H9 (cell line): ENCODE measurements around the gene PLEKHA7. TPM values are rescaled to one million over a fixed set of nuclear protein-coding genes. Genes with fewer than 3 reads are reported as not detected.

ENCODE experiments used
- DNase-seq: peaks from one replicate; pipeline ENCODE4 v3.0.0-alpha.2; 2017
- H2AFZ ChIP-seq: one replicate; pipeline ENCODE4 v1.6.1; 2013; ENCODE audit warnings: mild to moderate bottlenecking, low read length, control low read depth, moderate library complexity
- H2AK5ac ChIP-seq: 2 replicates; pipeline ENCODE4 v1.6.1; 2013; ENCODE audit warnings: low read length, control low read depth, mixed read lengths; ENCODE audit not compliant: insufficient read length
- H2BK120ac ChIP-seq: one replicate; pipeline ENCODE4 v1.6.1; 2013; ENCODE audit warnings: low read depth, mild to moderate bottlenecking, low read length, control low read depth, inconsistent platforms; ENCODE audit not compliant: poor library complexity, severe bottlenecking
- H2BK12ac ChIP-seq: 2 replicates; pipeline ENCODE4 v1.6.1; 2013; ENCODE audit warnings: low read length, control low read depth, mixed read lengths, low read depth; ENCODE audit not compliant: insufficient read length
- H2BK15ac ChIP-seq: 2 replicates; pipeline ENCODE4 v1.6.1; 2013; ENCODE audit warnings: low read depth, low read length, control low read depth
- H2BK20ac ChIP-seq: one replicate; pipeline ENCODE4 v1.6.1; 2013; ENCODE audit warnings: low read depth, mild to moderate bottlenecking, low read length, control low read depth, inconsistent platforms; ENCODE audit not compliant: poor library complexity, severe bottlenecking
- H2BK5ac ChIP-seq: 2 replicates; pipeline ENCODE4 v1.6.1; 2013; ENCODE audit warnings: low read length, control low read depth, mixed read lengths; ENCODE audit not compliant: insufficient read length
- H3K14ac ChIP-seq: 2 replicates; pipeline ENCODE4 v1.6.1; 2013; ENCODE audit warnings: low read length, control low read depth; ENCODE audit not compliant: insufficient read depth
- H3K18ac ChIP-seq: 2 replicates; pipeline ENCODE4 v1.6.1; 2013; ENCODE audit warnings: low read depth, mild to moderate bottlenecking, mixed read lengths, low read length, control low read depth; ENCODE audit not compliant: insufficient read length
- H3K23ac ChIP-seq: 2 replicates; pipeline ENCODE4 v1.6.1; 2013; ENCODE audit warnings: low read length, control low read depth, mixed read lengths, low read depth; ENCODE audit not compliant: insufficient read length
- H3K23me2 ChIP-seq: 2 replicates; pipeline ENCODE4 v1.6.1; 2013; ENCODE audit warnings: low read depth, mild to moderate bottlenecking, mixed read lengths, low read length, control low read depth; ENCODE audit not compliant: insufficient read length, poor library complexity, severe bottlenecking
- H3K27ac ChIP-seq: 2 replicates; pipeline ENCODE4 v1.5.1; 2013; ENCODE audit warnings: low read length, control low read depth, mixed read lengths, low read depth; ENCODE audit not compliant: insufficient read length
- H3K27me3 ChIP-seq: 2 replicates; pipeline ENCODE4 v1.6.1; 2013; ENCODE audit warnings: low read length, control low read depth, inconsistent platforms; ENCODE audit not compliant: insufficient read depth
- H3K4ac ChIP-seq: 2 replicates; pipeline ENCODE4 v1.6.1; 2013; ENCODE audit warnings: low read depth, mild to moderate bottlenecking, control low read depth, inconsistent platforms, low read length, moderate library complexity
- H3K4me1 ChIP-seq: 2 replicates; pipeline ENCODE4 v1.6.1; 2013; ENCODE audit warnings: low read length, control low read depth, inconsistent platforms; ENCODE audit not compliant: insufficient read depth
- H3K4me2 ChIP-seq: 2 replicates; pipeline ENCODE4 v1.6.1; 2013; ENCODE audit warnings: low read length, control low read depth, mixed read lengths; ENCODE audit not compliant: insufficient read length, insufficient read depth
- H3K56ac ChIP-seq: 2 replicates; pipeline ENCODE4 v1.6.1; 2013; ENCODE audit warnings: low read depth, mild to moderate bottlenecking, mixed read lengths, low read length, control low read depth; ENCODE audit not compliant: insufficient read length
- H3K79me1 ChIP-seq: 2 replicates; pipeline ENCODE4 v1.6.1; 2013; ENCODE audit warnings: low read depth, mild to moderate bottlenecking, moderate library complexity, low read length, control low read depth, inconsistent platforms; ENCODE audit not compliant: insufficient read depth, poor library complexity, severe bottlenecking
- H3K79me2 ChIP-seq: 2 replicates; pipeline ENCODE4 v1.6.1; 2013; ENCODE audit warnings: low read length, control low read depth, inconsistent platforms; ENCODE audit not compliant: insufficient read depth
- H3K9ac ChIP-seq: 2 replicates; pipeline ENCODE4 v1.6.1; 2013; ENCODE audit warnings: low read length, control low read depth, mixed read lengths; ENCODE audit not compliant: insufficient read length; ENCODE audit errors: extremely low read depth
- H3K9me3 ChIP-seq: one replicate; pipeline ENCODE4 v1.6.1; 2013; ENCODE audit warnings: low read depth, low read length, inconsistent platforms; ENCODE audit not compliant: control insufficient read depth
- H3T11ph ChIP-seq: one replicate; pipeline ENCODE4 v1.6.1; 2013; ENCODE audit warnings: mild to moderate bottlenecking, low read length, control low read depth, inconsistent platforms
- H4K20me1 ChIP-seq: one replicate; pipeline ENCODE4 v1.6.1; 2013; ENCODE audit not compliant: control insufficient read depth, insufficient read length, insufficient read depth
- H4K5ac ChIP-seq: 2 replicates; pipeline ENCODE4 v1.6.1; 2013; ENCODE audit warnings: low read depth, mild to moderate bottlenecking, mixed read lengths, low read length, control low read depth; ENCODE audit not compliant: insufficient read length
- H4K8ac ChIP-seq: replicated peaks from 2 replicates; pipeline ENCODE4 v1.6.1; 2013; ENCODE audit warnings: low read length, control low read depth, mixed read lengths, low read depth; ENCODE audit not compliant: insufficient read length
- H4K91ac ChIP-seq: 2 replicates; pipeline ENCODE4 v1.6.1; 2013; ENCODE audit warnings: low read depth, mild to moderate bottlenecking, moderate library complexity, mixed read lengths, low read length, control low read depth; ENCODE audit not compliant: insufficient read length
- H3K27ac Mint-ChIP-seq, 3 experiments: 2 replicates in 2 of 3; 3 replicates in 1 of 3; pipeline ENCODE4 v1.8.0; 2020 to 2021; ENCODE audit warnings: mixed read lengths in 3 of 3, mild to moderate bottlenecking in 1 of 3, moderate library complexity in 1 of 3
- H3K27me3 Mint-ChIP-seq: 2 replicates; pipeline ENCODE4 v1.8.0; 2021; ENCODE audit warnings: low read depth, mild to moderate bottlenecking, moderate library complexity, mixed read lengths
- H3K36me3 Mint-ChIP-seq, 3 experiments: 2 replicates in 2 of 3; 3 replicates in 1 of 3; pipeline ENCODE4 v1.8.0; 2020 to 2021; ENCODE audit warnings: low read depth in 3 of 3, mixed read lengths in 3 of 3; ENCODE audit not compliant: insufficient read depth in 1 of 3
- H3K4me1 Mint-ChIP-seq, 2 experiments: 2 replicates each; pipeline ENCODE4 v1.8.0; 2020; ENCODE audit warnings: mixed read lengths in 2 of 2
- H3K4me3 Mint-ChIP-seq, 2 experiments: 2 replicates in 1 of 2; 3 replicates in 1 of 2; pipeline ENCODE4 v1.8.0; 2020 to 2021; ENCODE audit warnings: mild to moderate bottlenecking in 2 of 2, mixed read lengths in 2 of 2, moderate library complexity in 1 of 2
- H3K9me3 Mint-ChIP-seq, 2 experiments: 2 replicates in 1 of 2; 3 replicates in 1 of 2; pipeline ENCODE4 v1.8.0; 2020; ENCODE audit warnings: mild to moderate bottlenecking in 2 of 2, mixed read lengths in 2 of 2, moderate library complexity in 1 of 2
- WGBS: extraction: QIAGEN DNeasy Blood & Tissue Kit; methylation state at CpG from one replicate; pipeline ENCODE4 v1.1.7; 2013; ENCODE audit warnings: missing lambda C conversion rate, low lambda C conversion rate, mixed read lengths; ENCODE audit not compliant: insufficient read length; ENCODE audit errors: extremely low coverage; 5-methylcytosine and 5-hydroxymethylcytosine counted together
- total RNA-seq: library from RNA; stranded (reverse); gene quantifications from 2 replicates; pipeline ENCODE4 v1.2.1, GENCODE V29; 2021
- TF ChIP-seq, protein P1 (sequence below): fragments of 200-600 bp; sonication (generic); conservative IDR thresholded peaks from 3 replicates; pipeline ENCODE4 v1.8.0; 2021; ENCODE audit warnings: antibody characterized with exemption, mild to moderate bottlenecking

Gene PLEKHA7
- total RNA-seq, 1 experiment from 2014 or later = 21.0 TPM

DNA sequence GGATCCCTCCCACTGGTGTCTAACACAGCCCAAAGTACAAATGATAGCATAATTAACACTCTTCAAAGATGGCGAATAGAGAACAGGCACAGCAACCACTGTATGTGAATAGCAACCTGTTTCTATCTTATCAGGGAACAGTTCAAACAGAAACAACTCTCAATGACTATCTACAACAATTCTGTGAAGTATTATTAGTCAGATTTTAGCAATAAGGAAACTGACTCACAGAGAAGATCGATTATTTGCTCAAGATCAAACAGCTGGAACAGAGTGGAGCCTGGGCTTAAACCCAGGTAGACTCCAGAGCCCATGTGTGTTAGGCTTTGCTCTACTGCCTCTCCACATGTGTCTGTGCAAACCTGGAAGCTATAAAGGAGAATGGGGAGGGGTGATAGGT is 187.1 kb downstream of the PLEKHA7 start:
- H2AFZ ChIP-seq = no peak overlapping the region
- no peaks in the 10 kb centered on the region for H3K79me1 ChIP-seq
- H3K23me2 ChIP-seq = no peaks in the 10 kb centered on the region
- H2BK20ac ChIP-seq = no peak overlapping the region
- no peaks in the 10 kb centered on the region for H4K20me1 ChIP-seq
- TF ChIP-seq, protein P1, sequence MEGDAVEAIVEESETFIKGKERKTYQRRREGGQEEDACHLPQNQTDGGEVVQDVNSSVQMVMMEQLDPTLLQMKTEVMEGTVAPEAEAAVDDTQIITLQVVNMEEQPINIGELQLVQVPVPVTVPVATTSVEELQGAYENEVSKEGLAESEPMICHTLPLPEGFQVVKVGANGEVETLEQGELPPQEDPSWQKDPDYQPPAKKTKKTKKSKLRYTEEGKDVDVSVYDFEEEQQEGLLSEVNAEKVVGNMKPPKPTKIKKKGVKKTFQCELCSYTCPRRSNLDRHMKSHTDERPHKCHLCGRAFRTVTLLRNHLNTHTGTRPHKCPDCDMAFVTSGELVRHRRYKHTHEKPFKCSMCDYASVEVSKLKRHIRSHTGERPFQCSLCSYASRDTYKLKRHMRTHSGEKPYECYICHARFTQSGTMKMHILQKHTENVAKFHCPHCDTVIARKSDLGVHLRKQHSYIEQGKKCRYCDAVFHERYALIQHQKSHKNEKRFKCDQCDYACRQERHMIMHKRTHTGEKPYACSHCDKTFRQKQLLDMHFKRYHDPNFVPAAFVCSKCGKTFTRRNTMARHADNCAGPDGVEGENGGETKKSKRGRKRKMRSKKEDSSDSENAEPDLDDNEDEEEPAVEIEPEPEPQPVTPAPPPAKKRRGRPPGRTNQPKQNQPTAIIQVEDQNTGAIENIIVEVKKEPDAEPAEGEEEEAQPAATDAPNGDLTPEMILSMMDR = no peak
- no peak overlapping the region for H3K18ac ChIP-seq
- no peak overlapping the region for H4K5ac ChIP-seq
- H3T11ph ChIP-seq = no peak overlapping the region
- no peaks in the 10 kb centered on the region for H3K9me3 ChIP-seq
- H3K56ac ChIP-seq = no peak overlapping the region
- H3K4me3 Mint-ChIP-seq = no peak overlapping the region
- no peak overlapping the region for H3K27ac Mint-ChIP-seq
- H2AK5ac ChIP-seq = no peak overlapping the region
- no peaks in the 10 kb centered on the region for H3K4me1 ChIP-seq
- H2BK120ac ChIP-seq = no peak overlapping the region
- H3K79me2 ChIP-seq = no peaks in the 10 kb centered on the region
- no peak overlapping the region for H3K14ac ChIP-seq
- H3K4me1 Mint-ChIP-seq = peaks cover 13 to 16% of the 10 kb centered on the region in 2 experiments; a peak in 3 of 4 replicates
- no peak overlapping the region for H4K91ac ChIP-seq
- H2BK5ac ChIP-seq = no peak overlapping the region
- H2BK15ac ChIP-seq = no peak overlapping the region
- H3K23ac ChIP-seq = no peak overlapping the region
- H3K36me3 Mint-ChIP-seq = peaks cover 0 to 10% (median 7%) of the 10 kb centered on the region in 3 experiments; a peak in 3 of 7 replicates
- no CpG with 5 or more reads among the region's 2 CpGs for WGBS
- no peak overlapping the region for H3K4ac ChIP-seq
- H3K27ac ChIP-seq = no peak overlapping the region
- H3K27me3 ChIP-seq = no peaks in the 10 kb centered on the region
- H3K27me3 Mint-ChIP-seq = no peaks in the 10 kb centered on the region
- H3K9ac ChIP-seq = no peak overlapping the region
- no peak overlapping the region for H2BK12ac ChIP-seq
- no peaks in the 10 kb centered on the region for H3K9me3 Mint-ChIP-seq
- no peak for DNase-seq
- no peak overlapping the region for H3K4me2 ChIP-seq
- H4K8ac ChIP-seq = no peak overlapping the region
